Caco-2 (cell line): ENCODE data around the gene LECT2. TPM values are rescaled to one million over a fixed set of nuclear protein-coding genes. Genes with fewer than 3 reads are reported as not detected.

Experiments
- BruUV-seq: library from RNA; stranded (reverse); fragments of 400-500 nt; replicated peaks from 2 replicates; lab custom pipeline; 2021; lab: Mats Ljungman, UMichigan
- CTCF ChIA-PET: fragments of 300-600 bp; sonication (Branson Sonifier 250); formaldehyde crosslinking; loops from one replicate; lab custom pipeline; 2022; ENCODE audit warnings: antibody characterized with exemption; lab: Charles Lee
- POLR2A ChIA-PET: fragments of 300-600 bp; sonication (Branson Sonifier 250); formaldehyde crosslinking; loops from one replicate; lab custom pipeline; 2022; ENCODE audit warnings: antibody characterized with exemption; lab: Charles Lee
- DNase-seq, 2 experiments: peaks; one replicate each; pipeline versions ENCODE4 v3.0.0 to v3.0.0-alpha.2; 2020 to 2022
- H3K27me3 ChIP-seq: replicated peaks from 2 replicates; pipeline ENCODE4 v1.6.0; 2011; ENCODE audit warnings: low read length; ENCODE audit not compliant: control insufficient read depth, insufficient read depth
- H3K36me3 ChIP-seq: 2 replicates; pipeline ENCODE4 v1.5.1; 2011; ENCODE audit warnings: low read length; ENCODE audit not compliant: control insufficient read depth, insufficient read depth
- H3K4me1 ChIP-seq: fragments of 250-450 bp; sonication (Bioruptor Pico); 2 replicates; pipeline ENCODE4 v1.5.1; 2020; ENCODE audit warnings: mild to moderate bottlenecking
- H3K4me3 ChIP-seq: 2 replicates; pipeline ENCODE4 v1.5.1; 2011; ENCODE audit warnings: low read depth, mild to moderate bottlenecking, control low read depth, low read length
- H3K9me3 ChIP-seq: fragments of 250-450 bp; sonication (Bioruptor Pico); 2 replicates; pipeline ENCODE4 v1.5.1; 2020; ENCODE audit warnings: mild to moderate bottlenecking, moderate library complexity
- H3K27ac Mint-ChIP-seq: one replicate; pipeline ENCODE4 v1.8.0; 2022; ENCODE audit warnings: mixed read lengths; ENCODE audit not compliant: unreplicated experiment
- H3K27me3 Mint-ChIP-seq: one replicate; pipeline ENCODE4 v1.8.0; 2022; ENCODE audit warnings: mixed read lengths; ENCODE audit not compliant: insufficient read depth, unreplicated experiment
- H3K36me3 Mint-ChIP-seq: one replicate; pipeline ENCODE4 v1.8.0; 2022; ENCODE audit warnings: mild to moderate bottlenecking, mixed read lengths; ENCODE audit not compliant: insufficient read depth, unreplicated experiment
- H3K4me1 Mint-ChIP-seq: one replicate; pipeline ENCODE4 v1.8.0; 2022; ENCODE audit warnings: low read depth, mixed read lengths; ENCODE audit not compliant: unreplicated experiment
- H3K4me3 Mint-ChIP-seq: one replicate; pipeline ENCODE4 v1.8.0; 2022; ENCODE audit warnings: mild to moderate bottlenecking, moderate library complexity, mixed read lengths; ENCODE audit not compliant: unreplicated experiment
- H3K9me3 Mint-ChIP-seq: one replicate; pipeline ENCODE4 v1.8.0; 2022; ENCODE audit warnings: mixed read lengths; ENCODE audit not compliant: unreplicated experiment
- intact Hi-C: fragments of 100-400 bp; cut with micrococcal nuclease; formaldehyde crosslinking; loops from one replicate; pipeline ENCODE4 v1.10.0; 2022; ENCODE audit not compliant: unreplicated experiment
- total RNA-seq: library from RNA; stranded (reverse); gene quantifications from 2 replicates; pipeline ENCODE4 v1.2.3, GENCODE V29; 2022
- TF ChIP-seq, protein P1 (sequence below), 2 experiments: fragments of 200-600 bp in 1 of 2; IDR thresholded peaks; 1 replicate in 1 of 2; 2 replicates in 1 of 2; pipeline versions ENCODE4 v1.5.1 to v1.8.0; 2011 to 2022; ENCODE audit warnings: antibody characterized with exemption in 1 of 2, control low read depth in 1 of 2, inconsistent platforms in 1 of 2, low read depth in 1 of 2, low read length in 1 of 2, mild to moderate bottlenecking in 1 of 2, moderate library complexity in 1 of 2; ENCODE audit not compliant: insufficient read depth in 1 of 2, severe bottlenecking in 1 of 2, unreplicated experiment in 1 of 2

LECT2 gene
- total RNA-seq, 1 experiment from 2014 or later: 0.70 TPM

DNA sequence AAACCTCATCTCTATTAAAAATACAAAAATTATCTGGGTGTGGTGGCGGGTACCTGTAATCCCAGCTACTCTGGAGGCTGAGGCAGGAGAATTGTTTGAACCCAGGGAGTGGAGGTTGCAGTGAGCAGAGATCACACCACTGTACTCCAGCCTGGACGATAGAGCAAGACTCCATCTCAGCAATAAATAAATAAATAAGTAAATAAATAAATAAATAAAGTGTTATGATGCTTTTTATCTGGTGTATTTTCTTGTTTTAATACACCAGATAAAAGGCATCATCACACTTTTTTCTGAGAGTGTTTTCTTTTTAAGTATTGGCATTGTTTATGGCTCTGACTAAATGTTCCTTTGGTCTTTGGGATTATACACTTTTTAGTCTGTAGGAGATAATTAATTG lies 24.2 kb upstream of the LECT2 start:
- no peak overlapping the region for H3K4me3 Mint-ChIP-seq
- peaks cover under 1% of the 10 kb centered on the region; the same call in 1 of the 2 replicates for H3K4me1 ChIP-seq
- BruUV-seq: no TSS peak
- no peak for DNase-seq
- H3K4me1 Mint-ChIP-seq: no peaks in the 10 kb centered on the region
- TF ChIP-seq, protein P1, sequence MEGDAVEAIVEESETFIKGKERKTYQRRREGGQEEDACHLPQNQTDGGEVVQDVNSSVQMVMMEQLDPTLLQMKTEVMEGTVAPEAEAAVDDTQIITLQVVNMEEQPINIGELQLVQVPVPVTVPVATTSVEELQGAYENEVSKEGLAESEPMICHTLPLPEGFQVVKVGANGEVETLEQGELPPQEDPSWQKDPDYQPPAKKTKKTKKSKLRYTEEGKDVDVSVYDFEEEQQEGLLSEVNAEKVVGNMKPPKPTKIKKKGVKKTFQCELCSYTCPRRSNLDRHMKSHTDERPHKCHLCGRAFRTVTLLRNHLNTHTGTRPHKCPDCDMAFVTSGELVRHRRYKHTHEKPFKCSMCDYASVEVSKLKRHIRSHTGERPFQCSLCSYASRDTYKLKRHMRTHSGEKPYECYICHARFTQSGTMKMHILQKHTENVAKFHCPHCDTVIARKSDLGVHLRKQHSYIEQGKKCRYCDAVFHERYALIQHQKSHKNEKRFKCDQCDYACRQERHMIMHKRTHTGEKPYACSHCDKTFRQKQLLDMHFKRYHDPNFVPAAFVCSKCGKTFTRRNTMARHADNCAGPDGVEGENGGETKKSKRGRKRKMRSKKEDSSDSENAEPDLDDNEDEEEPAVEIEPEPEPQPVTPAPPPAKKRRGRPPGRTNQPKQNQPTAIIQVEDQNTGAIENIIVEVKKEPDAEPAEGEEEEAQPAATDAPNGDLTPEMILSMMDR (IDR thresholded peaks at IDR 0.05; ENCODE audit: insufficient read depth in 1 of 2, low read depth in 1 of 2, low read length in 1 of 2, severe bottlenecking in 1 of 2, unreplicated experiment in 1 of 2): no peak
- no peak overlapping the region for H3K4me3 ChIP-seq
- no peaks in the 10 kb centered on the region for H3K36me3 Mint-ChIP-seq
- no peaks in the 10 kb centered on the region for H3K36me3 ChIP-seq
- no peaks in the 10 kb centered on the region for H3K27me3 ChIP-seq
- intact Hi-C loops: no loop called here
- no peaks in the 10 kb centered on the region for H3K9me3 Mint-ChIP-seq
- ChIA-PET CTCF (no interaction called here), POLR2A (no interaction called here)
- no peak overlapping the region for H3K27ac Mint-ChIP-seq
- H3K27me3 Mint-ChIP-seq: no peaks in the 10 kb centered on the region
- H3K9me3 ChIP-seq: no peaks in the 10 kb centered on the region

DNA sequence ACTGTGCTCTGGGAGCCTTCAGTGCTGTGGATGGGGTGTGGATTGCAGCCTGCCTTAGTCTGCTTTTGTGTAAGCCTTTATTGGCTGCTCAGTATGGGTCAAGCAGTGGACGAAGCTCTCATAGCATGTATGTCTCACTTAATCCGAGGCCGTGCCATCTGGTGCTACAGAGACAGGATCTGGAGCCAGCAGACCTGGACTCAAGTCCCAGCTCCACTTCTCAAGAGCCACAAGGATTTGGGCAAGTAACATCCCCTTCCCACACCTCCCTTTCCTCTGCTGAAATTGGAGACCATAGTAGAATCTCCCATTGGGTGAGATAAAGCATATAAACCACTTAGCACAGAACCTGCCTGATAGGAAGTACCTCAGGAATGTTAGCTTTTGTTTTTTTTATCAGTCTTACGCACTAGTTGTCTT lies 23.4 kb upstream of the LECT2 start:
- ChIA-PET CTCF (no interaction called here), POLR2A (no interaction called here)
- Mint-ChIP-seq H3K36me3 (no peaks in the 10 kb centered on the region), H3K27me3 (no peaks in the 10 kb centered on the region), H3K4me1 (no peaks in the 10 kb centered on the region), H3K27ac (no peak overlapping the region), H3K9me3 (no peaks in the 10 kb centered on the region), H3K4me3 (no peak overlapping the region)
- Histone ChIP-seq H3K36me3 (no peaks in the 10 kb centered on the region), H3K27me3 (no peaks in the 10 kb centered on the region), H3K9me3 (no peaks in the 10 kb centered on the region), H3K4me1 (peaks cover 8% of the 10 kb centered on the region), H3K4me3 (no peak overlapping the region)
- TF ChIP-seq, protein P1 (IDR thresholded peaks at IDR 0.05; ENCODE audit: insufficient read depth in 1 of 2, low read depth in 1 of 2, low read length in 1 of 2, severe bottlenecking in 1 of 2, unreplicated experiment in 1 of 2): no peak
- intact Hi-C loops: no loop called here
- BruUV-seq: no TSS peak
- no peak for DNase-seq

DNA sequence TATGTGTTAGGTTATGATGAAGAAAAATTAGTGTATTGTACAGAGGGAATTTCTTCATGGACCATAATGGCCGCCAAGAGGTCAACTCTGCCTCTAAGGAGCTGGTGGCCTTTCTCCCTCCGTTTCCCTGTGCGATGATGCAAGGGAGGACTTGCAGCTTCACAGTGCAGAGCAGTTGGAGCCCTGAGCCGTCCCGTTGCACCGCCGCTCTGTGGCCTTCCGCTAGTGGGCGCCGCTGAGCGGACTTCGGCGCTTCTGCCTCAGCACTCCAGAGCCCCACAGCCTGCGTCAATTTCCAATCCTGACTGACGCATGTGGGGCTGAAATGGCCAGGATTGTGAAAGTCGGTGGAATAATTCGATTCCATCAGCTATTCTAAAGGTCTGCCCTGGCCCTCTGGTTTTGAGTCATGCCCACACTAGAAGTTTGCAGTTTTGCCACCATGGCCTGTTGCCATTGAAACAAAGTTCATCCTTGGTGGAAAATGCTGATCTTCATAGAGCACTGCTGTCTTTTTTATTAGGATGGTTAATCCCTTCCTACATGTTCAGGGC lies 22.7 kb upstream of the LECT2 start:
- BruUV-seq: no TSS peak
- POLR2A ChIA-PET: no interaction called here
- intact Hi-C loops: no loop called here
- H3K4me3 Mint-ChIP-seq: no peak overlapping the region
- H3K27me3 ChIP-seq: no peaks in the 10 kb centered on the region
- no peaks in the 10 kb centered on the region for H3K9me3 ChIP-seq
- H3K36me3 Mint-ChIP-seq: no peaks in the 10 kb centered on the region
- no peak for DNase-seq
- H3K27me3 Mint-ChIP-seq: no peaks in the 10 kb centered on the region
- peaks cover 13% of the 10 kb centered on the region for H3K4me1 ChIP-seq
- no peaks in the 10 kb centered on the region for H3K36me3 ChIP-seq
- no peaks in the 10 kb centered on the region for H3K4me1 Mint-ChIP-seq
- no peaks in the 10 kb centered on the region for H3K9me3 Mint-ChIP-seq
- no peak overlapping the region for H3K27ac Mint-ChIP-seq
- CTCF ChIA-PET: no interaction called here
- TF ChIP-seq, protein P1 (IDR thresholded peaks at IDR 0.05; ENCODE audit: insufficient read depth in 1 of 2, low read depth in 1 of 2, low read length in 1 of 2, severe bottlenecking in 1 of 2, unreplicated experiment in 1 of 2): no peak
- H3K4me3 ChIP-seq: no peak overlapping the region
